Measurements from ENCODE around the gene NXPE2.

GRCh38 chr11:114685097-114685496, 6.8 kb downstream of the NXPE2 start:
- no peak for TF ChIP-seq EZH2 (IDR thresholded peaks at IDR 0.05; ENCODE audit: low read length)
- TF ChIP-seq CTCF (optimal IDR thresholded peaks at IDR 0.05 in 1 of 3, IDR thresholded peaks at IDR 0.05 in 1 of 3, conservative IDR thresholded peaks at IDR 0.05 in 1 of 3; ENCODE audit: extremely low read depth in 1 of 3, insufficient read depth in 2 of 3, low read length in 3 of 3): no peak

Data from keratinocyte (primary cell).